ENCODE results near the gene GPRC5A. TPM values are rescaled to one million over a fixed set of nuclear protein-coding genes. Genes with fewer than 3 reads are reported as not detected.
"Not testable (repeated sequence)": the region's sequence is repeated elsewhere in the genome, so short reads cannot be mapped to it uniquely, and the experiment has no call there.

Gene GPRC5A
- total RNA-seq, 1 experiment from 2014 or later: 468 TPM

DNA sequence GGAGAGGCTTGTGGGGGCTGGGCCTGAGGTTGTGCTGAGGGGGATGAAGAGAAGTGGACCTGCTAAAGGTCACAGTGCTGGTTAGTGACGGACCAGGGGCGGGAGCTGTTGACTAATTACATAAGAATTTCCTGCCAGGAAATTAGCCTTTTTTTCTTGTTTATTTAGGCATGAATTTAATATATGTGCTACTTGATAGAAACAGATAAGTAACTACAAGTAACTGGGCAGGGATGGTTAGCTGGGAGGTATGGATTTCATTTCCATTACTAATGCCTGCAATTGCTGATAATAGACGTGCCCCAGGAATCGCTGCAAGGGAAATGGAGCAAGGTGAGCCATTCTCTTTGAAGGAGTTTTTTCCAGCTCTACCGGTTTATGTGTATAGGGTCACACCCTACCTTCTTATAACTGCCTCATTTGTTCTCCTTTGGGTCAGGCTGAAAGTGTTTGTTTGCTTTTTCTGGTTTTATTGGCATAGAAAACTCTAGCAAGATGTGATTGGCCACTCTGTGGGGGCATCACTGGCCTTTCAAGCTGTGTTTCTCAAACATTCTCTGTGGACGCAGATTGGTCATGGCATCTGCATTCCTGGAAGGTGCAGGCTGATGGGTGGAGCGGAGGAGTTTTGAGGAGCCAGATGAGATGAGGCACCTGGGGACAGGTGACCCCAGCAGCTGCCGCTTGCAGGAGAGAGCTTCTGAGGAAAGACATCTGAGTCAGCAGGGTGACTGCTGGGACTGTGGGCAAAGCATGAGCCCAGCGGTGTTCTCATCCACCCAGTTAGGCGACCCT is 19.0 kb upstream of the GPRC5A start:
- no peaks in the 10 kb centered on the region; the same call in 1 of the 2 replicates for H3K79me2 ChIP-seq (ENCODE audit: low read depth)
- H2AFZ ChIP-seq: no peak overlapping the region
- ChIA-PET POLR2A (ENCODE audit: unreplicated experiment) (interaction anchor here (0.5 to 2.6 kb wide), 20 partner anchors 10 to 1899 kb away, joined by 3 to 58 read pairs (median 6); partner anchors contain the start of genes DDX47 and GPRC5A), CTCF (interaction anchor here (0.7 to 3.1 kb wide), 7 partner anchors 9 to 113 kb away, joined by 3 to 21 read pairs (median 5); partner anchors contain the start of genes DDX47 and GPRC5A)
- peak overlapping the region; percentile 97 for H3K27ac ChIP-seq
- peak overlapping the region; percentile 75 for H3K4me2 ChIP-seq
- peaks cover 65% of the 10 kb centered on the region for H3K4me1 ChIP-seq (replicated peaks; ENCODE audit: insufficient read depth)
- intact Hi-C loops (cut with micrococcal nuclease; ENCODE audit: unreplicated experiment): loop anchor here (1.0 to 5.0 kb wide), 10 partner anchors 11 to 300 kb away; partner anchors contain the start of genes DDX47 and GPRC5A
- no peak overlapping the region for H3K4me3 ChIP-seq
- peaks cover 65% of the 10 kb centered on the region for H3F3A ChIP-seq (ENCODE audit: insufficient read depth, low read depth)
- H3K9me2 ChIP-seq (ENCODE audit: insufficient read depth): no peaks in the 10 kb centered on the region
- H4K20me1 ChIP-seq (ENCODE audit: insufficient read depth): no peaks in the 10 kb centered on the region
- peaks cover 10% of the 10 kb centered on the region; the same call in 1 of the 2 replicates for H3K9me3 ChIP-seq (ENCODE audit: insufficient read depth, low read depth)
- H3K36me3 ChIP-seq (ENCODE audit: low read depth): peaks cover 24% of the 10 kb centered on the region
- TSS peak; percentile 71 for BruUV-seq (replicated peaks)
- DNase-seq: peak; percentile 96 to 100
- no peak for TF ChIP-seq EZH2 (IDR thresholded peaks at IDR 0.05; ENCODE audit: low read depth)
- TF ChIP-seq, protein P1, sequence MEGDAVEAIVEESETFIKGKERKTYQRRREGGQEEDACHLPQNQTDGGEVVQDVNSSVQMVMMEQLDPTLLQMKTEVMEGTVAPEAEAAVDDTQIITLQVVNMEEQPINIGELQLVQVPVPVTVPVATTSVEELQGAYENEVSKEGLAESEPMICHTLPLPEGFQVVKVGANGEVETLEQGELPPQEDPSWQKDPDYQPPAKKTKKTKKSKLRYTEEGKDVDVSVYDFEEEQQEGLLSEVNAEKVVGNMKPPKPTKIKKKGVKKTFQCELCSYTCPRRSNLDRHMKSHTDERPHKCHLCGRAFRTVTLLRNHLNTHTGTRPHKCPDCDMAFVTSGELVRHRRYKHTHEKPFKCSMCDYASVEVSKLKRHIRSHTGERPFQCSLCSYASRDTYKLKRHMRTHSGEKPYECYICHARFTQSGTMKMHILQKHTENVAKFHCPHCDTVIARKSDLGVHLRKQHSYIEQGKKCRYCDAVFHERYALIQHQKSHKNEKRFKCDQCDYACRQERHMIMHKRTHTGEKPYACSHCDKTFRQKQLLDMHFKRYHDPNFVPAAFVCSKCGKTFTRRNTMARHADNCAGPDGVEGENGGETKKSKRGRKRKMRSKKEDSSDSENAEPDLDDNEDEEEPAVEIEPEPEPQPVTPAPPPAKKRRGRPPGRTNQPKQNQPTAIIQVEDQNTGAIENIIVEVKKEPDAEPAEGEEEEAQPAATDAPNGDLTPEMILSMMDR (conservative IDR thresholded peaks at IDR 0.05): no peak
- no peaks in the 10 kb centered on the region for H3K27me3 ChIP-seq (ENCODE audit: insufficient read depth, low read depth)

DNA sequence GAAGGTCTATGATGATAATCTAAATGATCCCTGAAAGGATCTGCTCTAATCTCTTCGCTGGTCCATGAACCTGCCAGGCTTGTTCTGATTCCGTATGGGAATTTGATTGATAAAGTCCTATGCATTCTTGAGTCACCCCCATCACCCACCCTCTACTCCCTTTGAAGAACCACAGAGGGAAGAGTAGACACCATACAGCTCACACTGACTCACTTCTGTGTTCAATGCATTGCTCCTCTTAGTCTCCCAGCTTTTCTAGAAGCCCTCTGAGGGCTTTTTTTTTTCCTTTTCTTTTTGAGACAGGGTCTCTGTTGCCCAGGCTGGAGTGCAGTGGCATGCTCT is 18.5 kb upstream of the GPRC5A start:
- TF ChIP-seq, protein P1 (conservative IDR thresholded peaks at IDR 0.05): no peak
- no peak for TF ChIP-seq EZH2 (IDR thresholded peaks at IDR 0.05; ENCODE audit: low read depth)
- Histone ChIP-seq H3K79me2 (ENCODE audit: low read depth) (no peaks in the 10 kb centered on the region; the same call in 1 of the 2 replicates), H3K9me3 (ENCODE audit: insufficient read depth, low read depth) (peaks cover 10% of the 10 kb centered on the region; the same call in 1 of the 2 replicates), H3K27me3 (ENCODE audit: insufficient read depth, low read depth) (no peaks in the 10 kb centered on the region), H3K4me3 (peak overlapping the region; percentile 12; the same call in 1 of the 2 replicates), H3F3A (ENCODE audit: insufficient read depth, low read depth) (peaks cover 71% of the 10 kb centered on the region), H3K4me2 (peak overlapping the region; percentile 75), H3K27ac (peak overlapping the region; percentile 97), H2AFZ (no peak overlapping the region), H3K4me1 (replicated peaks; ENCODE audit: insufficient read depth) (peaks cover 71% of the 10 kb centered on the region), H4K20me1 (ENCODE audit: insufficient read depth) (no peaks in the 10 kb centered on the region), H3K36me3 (ENCODE audit: low read depth) (peaks cover 23% of the 10 kb centered on the region), H3K9me2 (ENCODE audit: insufficient read depth) (no peaks in the 10 kb centered on the region)
- DNase-seq: no peak
- intact Hi-C loops (cut with micrococcal nuclease; ENCODE audit: unreplicated experiment): loop anchor here (1.0 to 5.0 kb wide), 10 partner anchors 10 to 299 kb away; partner anchors contain the start of genes DDX47 and GPRC5A
- no TSS peak for BruUV-seq (replicated peaks)
- ChIA-PET POLR2A (ENCODE audit: unreplicated experiment) (interaction anchor here (0.9 to 2.6 kb wide), 12 partner anchors 18 to 107 kb away, joined by 5 to 58 read pairs (median 10); partner anchors contain the start of genes DDX47 and GPRC5A), CTCF (interaction anchor here (0.7 to 3.1 kb wide), 6 partner anchors 9 to 113 kb away, joined by 3 to 21 read pairs (median 4); partner anchors contain the start of genes DDX47 and GPRC5A)

DNA sequence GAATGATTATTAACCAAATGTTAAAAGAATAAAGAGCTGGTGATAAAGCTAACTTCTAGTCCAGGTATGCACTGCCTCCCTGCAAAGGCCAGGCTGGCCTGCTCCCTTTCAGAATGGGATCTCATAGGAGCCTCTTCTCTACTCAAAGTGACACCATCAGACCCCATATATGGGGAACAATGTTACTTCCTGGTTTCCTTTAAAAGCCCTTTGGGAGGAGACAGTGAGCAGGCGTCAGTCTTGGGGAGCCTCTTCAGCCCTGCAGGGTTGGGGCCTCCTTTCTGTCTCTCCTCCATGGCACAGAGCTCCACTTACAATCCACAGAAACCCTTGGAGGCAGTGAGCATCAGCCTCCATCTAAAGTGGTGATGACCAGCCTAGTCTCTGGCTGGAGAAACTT is 17.3 kb upstream of the GPRC5A start:
- Histone ChIP-seq H3K4me2 (peak overlapping the region; percentile 75), H3F3A (ENCODE audit: insufficient read depth, low read depth) (peaks cover 79% of the 10 kb centered on the region), H3K27me3 (ENCODE audit: insufficient read depth, low read depth) (no peaks in the 10 kb centered on the region), H3K9me2 (ENCODE audit: insufficient read depth) (no peaks in the 10 kb centered on the region), H3K27ac (peak overlapping the region; percentile 97), H3K9me3 (ENCODE audit: insufficient read depth, low read depth) (no peaks in the 10 kb centered on the region; the same call in 1 of the 2 replicates), H3K4me3 (no peak overlapping the region), H4K20me1 (ENCODE audit: insufficient read depth) (no peaks in the 10 kb centered on the region), H3K4me1 (replicated peaks; ENCODE audit: insufficient read depth) (peaks cover 82% of the 10 kb centered on the region), H2AFZ (no peak overlapping the region), H3K36me3 (ENCODE audit: low read depth) (peaks cover 12% of the 10 kb centered on the region), H3K79me2 (ENCODE audit: low read depth) (no peaks in the 10 kb centered on the region; the same call in 1 of the 2 replicates)
- BruUV-seq (replicated peaks): TSS peak; percentile 12
- no peak for DNase-seq
- ChIA-PET POLR2A (ENCODE audit: unreplicated experiment) (interaction anchor here (0.7 to 2.6 kb wide), 4 partner anchors 9 to 71 kb away, joined by 3 to 42 read pairs (median 14); partner anchors contain the start of gene GPRC5A), CTCF (interaction anchor here (3.1 kb wide), 1 partner anchor 37 kb away, joined by 21 read pairs; no protein-coding TSS in a partner anchor)
- intact Hi-C loops (cut with micrococcal nuclease; ENCODE audit: unreplicated experiment): loop anchor here (5.0 kb wide), 1 partner anchor 298 kb away; no protein-coding TSS in a partner anchor
- no peak for TF ChIP-seq EZH2 (IDR thresholded peaks at IDR 0.05; ENCODE audit: low read depth)
- TF ChIP-seq, protein P1 (conservative IDR thresholded peaks at IDR 0.05): no peak

DNA sequence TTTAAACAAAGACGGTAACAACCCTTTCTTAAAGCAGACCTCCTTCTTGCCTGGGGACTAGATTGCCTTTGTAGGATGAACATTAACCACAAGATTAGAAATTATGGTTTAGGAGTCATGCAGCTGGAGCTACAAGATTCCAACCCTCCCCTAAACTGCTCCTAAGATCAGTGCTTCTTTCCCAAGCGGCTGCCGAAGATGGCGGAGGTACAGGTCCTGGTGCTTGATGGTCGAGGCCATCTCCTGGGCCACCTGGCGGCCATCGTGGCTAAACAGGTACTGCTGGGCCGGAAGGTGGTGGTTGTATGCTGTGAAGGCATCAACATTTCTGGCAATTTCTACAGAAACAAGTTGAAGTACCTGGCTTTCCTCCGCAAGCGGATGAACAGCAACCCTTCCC is 16.1 kb upstream of the GPRC5A start:
- H2AFZ ChIP-seq; H3K4me3 ChIP-seq; BruUV-seq (replicated peaks); H4K20me1 ChIP-seq (ENCODE audit: insufficient read depth); DNase-seq; intact Hi-C loops (cut with micrococcal nuclease; ENCODE audit: unreplicated experiment); H3K79me2 ChIP-seq (ENCODE audit: low read depth); H3K27me3 ChIP-seq (ENCODE audit: insufficient read depth, low read depth); H3K9me3 ChIP-seq (ENCODE audit: insufficient read depth, low read depth); H3K9me2 ChIP-seq (ENCODE audit: insufficient read depth): not testable (repeated sequence)
- Histone ChIP-seq H3K36me3 (ENCODE audit: low read depth) (peaks cover 10% of the 10 kb centered on the region; the same call in 1 of the 2 replicates), H3K27ac (peak overlapping the region; percentile 97), H3K4me1 (replicated peaks; ENCODE audit: insufficient read depth) (peaks cover 76% of the 10 kb centered on the region), H3K4me2 (0 out of 2 replicates have a peak overlapping the region, but pooled peaks have one; percentile 75), H3F3A (ENCODE audit: insufficient read depth, low read depth) (peaks cover 71% of the 10 kb centered on the region)
- POLR2A ChIA-PET (ENCODE audit: unreplicated experiment): interaction anchor here (0.5 kb wide), 1 partner anchor 52 kb away, joined by 4 read pairs; no protein-coding TSS in a partner anchor
- CTCF ChIA-PET: interaction anchor here (0.7 kb wide), 1 partner anchor 32 kb away, joined by 8 read pairs; no protein-coding TSS in a partner anchor
